H1 (cell line): Measurements from ENCODE around the gene PLEKHH2. TPM values are rescaled to one million over a fixed set of nuclear protein-coding genes. Genes with fewer than 3 reads are reported as not detected.

Experiments
- CTCF ChIA-PET: fragments of 300-600 bp; sonication (Branson Sonifier 250); formaldehyde crosslinking; loops from one replicate; lab custom pipeline; 2021; ENCODE audit not compliant: partially characterized antibody; lab: Charles Lee
- POLR2A ChIA-PET: fragments of 300-600 bp; sonication (Branson Sonifier 250); formaldehyde crosslinking; loops from one replicate; lab custom pipeline; 2021; ENCODE audit warnings: inconsistent platforms; ENCODE audit not compliant: partially characterized antibody; lab: Charles Lee
- DNase-seq, 2 experiments: peaks; one replicate each; pipeline versions ENCODE4 v3.0.0 to v3.0.0-alpha.2; 2010 to 2022; ENCODE audit warnings: low spot score in 2 of 2, low read depth in 1 of 2, mixed read lengths in 1 of 2
- FAIRE-seq: peaks from 2 replicates; lab custom pipeline; 2011; peaks lifted over from hg19 to GRCh38; lab: Jason Lieb, UNC
- H2AFZ ChIP-seq: 2 replicates; pipeline ENCODE4 v1.8.1; 2012; ENCODE audit warnings: low read length, inconsistent platforms
- H2AK5ac ChIP-seq: 2 replicates; pipeline ENCODE4 v1.6.1; 2013; ENCODE audit warnings: low read depth, low read length
- H2BK120ac ChIP-seq: replicated peaks from 2 replicates; pipeline ENCODE3; 2013; ENCODE audit warnings: low read depth, low read length, inconsistent platforms
- H2BK12ac ChIP-seq: 2 replicates; pipeline ENCODE4 v1.6.1; 2013; ENCODE audit warnings: low read depth, low read length
- H2BK15ac ChIP-seq: 2 replicates; pipeline ENCODE4 v1.6.1; 2013; ENCODE audit warnings: low read length
- H2BK20ac ChIP-seq: 2 replicates; pipeline ENCODE4 v1.6.1; 2013; ENCODE audit warnings: low read length
- H2BK5ac ChIP-seq: 2 replicates; pipeline ENCODE4 v1.6.1; 2013; ENCODE audit warnings: low read depth, low read length
- H3K14ac ChIP-seq: 2 replicates; pipeline ENCODE4 v1.6.1; 2013; ENCODE audit warnings: inconsistent platforms; ENCODE audit not compliant: insufficient read length
- H3K18ac ChIP-seq: 2 replicates; pipeline ENCODE4 v1.6.1; 2013; ENCODE audit warnings: low read length; ENCODE audit errors: extremely low read depth
- H3K23ac ChIP-seq: 2 replicates; pipeline ENCODE4 v1.6.1; 2013; ENCODE audit warnings: inconsistent platforms; ENCODE audit not compliant: insufficient read length
- H3K23me2 ChIP-seq: 2 replicates; pipeline ENCODE4 v1.6.1; 2013; ENCODE audit warnings: low read depth, low read length
- H3K27ac ChIP-seq: 2 replicates; pipeline ENCODE4 v1.6.1; 2011; ENCODE audit warnings: low read depth, low read length, inconsistent platforms
- H3K27me3 ChIP-seq, 4 experiments: replicated peaks in 1 of 4; 1 replicate in 1 of 4; 2 replicates in 3 of 4; pipeline versions ENCODE4 v1.6.1 to v1.8.1; 2011 to 2013; ENCODE audit warnings: low read length in 3 of 4, mild to moderate bottlenecking in 3 of 4, inconsistent platforms in 2 of 4, mixed read lengths in 2 of 4, moderate library complexity in 1 of 4; ENCODE audit not compliant: control insufficient read depth in 3 of 4, insufficient read depth in 3 of 4; ENCODE audit errors: extremely low read depth in 1 of 4
- H3K36me3 ChIP-seq, 4 experiments: 2 replicates each; pipeline versions ENCODE4 v1.6.1 to v1.8.1; 2011 to 2013; ENCODE audit warnings: mild to moderate bottlenecking in 4 of 4, low read length in 3 of 4, moderate library complexity in 2 of 4, control low read depth in 1 of 4, inconsistent platforms in 1 of 4; ENCODE audit not compliant: insufficient read depth in 4 of 4, control insufficient read depth in 2 of 4
- H3K4ac ChIP-seq: replicated peaks from 2 replicates; pipeline ENCODE3; 2013; ENCODE audit warnings: low read length, low read depth, mixed read lengths, inconsistent platforms; ENCODE audit not compliant: insufficient read length
- H3K4me1 ChIP-seq, 4 experiments: replicated peaks in 1 of 4; 1 replicate in 1 of 4; 2 replicates in 3 of 4; pipeline versions ENCODE4 v1.6.1 to v1.8.1; 2011 to 2013; ENCODE audit warnings: low read length in 3 of 4, inconsistent platforms in 2 of 4, mixed read lengths in 1 of 4; ENCODE audit not compliant: insufficient read depth in 4 of 4, control insufficient read depth in 3 of 4
- H3K4me2 ChIP-seq, 2 experiments: 2 replicates each; pipeline versions ENCODE4 v1.6.1 to v1.8.1; 2011 to 2013; ENCODE audit warnings: low read depth in 2 of 2, low read length in 2 of 2, control low read depth in 1 of 2, inconsistent platforms in 1 of 2, mild to moderate bottlenecking in 1 of 2; ENCODE audit not compliant: insufficient read depth in 1 of 2
- H3K4me3 ChIP-seq, 4 experiments: fragments of 200-600, 300-600 bp in 1 of 4; sonication (generic), shearing (Covaris generic), sonication (Bioruptor Twin) in 1 of 4; 2 replicates each; pipeline versions ENCODE4 v1.5.1 to v1.8.1; 2011 to 2016; ENCODE audit warnings: low read length in 4 of 4, low read depth in 3 of 4, control low read depth in 2 of 4, inconsistent platforms in 2 of 4, mild to moderate bottlenecking in 2 of 4, mixed read lengths in 1 of 4, moderate library complexity in 1 of 4; ENCODE audit not compliant: insufficient read depth in 2 of 4; ENCODE audit errors: extremely low read depth in 1 of 4
- H3K56ac ChIP-seq: replicated peaks from 2 replicates; pipeline ENCODE3; 2013; ENCODE audit warnings: low read depth, mild to moderate bottlenecking, mixed read lengths, low read length, inconsistent platforms; ENCODE audit not compliant: insufficient read length
- H3K79me1 ChIP-seq: 2 replicates; pipeline ENCODE4 v1.6.1; 2013; ENCODE audit warnings: low read depth, low read length, control low read depth
- H3K79me2 ChIP-seq, 2 experiments: 2 replicates each; pipeline versions ENCODE4 v1.6.1 to v1.8.1; 2012 to 2013; ENCODE audit warnings: low read length in 2 of 2, mild to moderate bottlenecking in 2 of 2, inconsistent platforms in 1 of 2; ENCODE audit not compliant: insufficient read depth in 2 of 2, control insufficient read depth in 1 of 2
- H3K9ac ChIP-seq, 4 experiments: replicated peaks in 1 of 4; 1 replicate in 1 of 4; 2 replicates in 3 of 4; pipeline versions ENCODE4 v1.6.1 to v1.8.1; 2011 to 2013; ENCODE audit warnings: low read depth in 3 of 4, low read length in 3 of 4, control low read depth in 2 of 4, mild to moderate bottlenecking in 2 of 4, moderate library complexity in 2 of 4, inconsistent platforms in 1 of 4; ENCODE audit errors: extremely low read depth in 1 of 4
- H3K9me3 ChIP-seq, 2 experiments: 2 replicates each; pipeline versions ENCODE4 v1.6.1 to v1.8.1; 2012 to 2013; ENCODE audit warnings: mild to moderate bottlenecking in 2 of 2, moderate library complexity in 2 of 2, control low read depth in 1 of 2, inconsistent platforms in 1 of 2, low read depth in 1 of 2, low read length in 1 of 2, mixed read lengths in 1 of 2; ENCODE audit not compliant: insufficient read depth in 2 of 2
- H4K20me1 ChIP-seq, 2 experiments: replicated peaks in 1 of 2; 2 replicates each; pipeline versions ENCODE3 to v1.8.1; 2011 to 2013; ENCODE audit warnings: inconsistent platforms in 2 of 2, low read length in 2 of 2, mild to moderate bottlenecking in 1 of 2; ENCODE audit not compliant: insufficient read depth in 2 of 2, control insufficient read depth in 1 of 2
- H4K5ac ChIP-seq: 2 replicates; pipeline ENCODE4 v1.6.1; 2013; ENCODE audit warnings: low read length, low read depth, mixed read lengths, inconsistent platforms; ENCODE audit not compliant: insufficient read length
- H4K8ac ChIP-seq: 2 replicates; pipeline ENCODE4 v1.8.0; 2013; ENCODE audit warnings: mild to moderate bottlenecking, moderate library complexity, low read length, inconsistent platforms; ENCODE audit not compliant: insufficient read depth; ENCODE audit errors: extremely low read depth
- H4K91ac ChIP-seq: replicated peaks from 2 replicates; pipeline ENCODE3; 2013; ENCODE audit warnings: low read length, mixed read lengths, inconsistent platforms; ENCODE audit not compliant: insufficient read length
- CEBPB ChIP-seq: IDR thresholded peaks from 2 replicates; pipeline ENCODE4 v1.6.1; 2012; ENCODE audit warnings: low read depth, low read length
- CREB1 ChIP-seq: IDR thresholded peaks from 2 replicates; pipeline ENCODE4 v1.6.1; 2012; ENCODE audit warnings: inconsistent platforms
- CTBP2 ChIP-seq: IDR thresholded peaks from 2 replicates; pipeline ENCODE4 v1.7.0; 2011; ENCODE audit warnings: borderline replicate concordance, mild to moderate bottlenecking, moderate library complexity, mixed read lengths, low read length; ENCODE audit not compliant: insufficient read depth, insufficient read length
- FOSL1 ChIP-seq: IDR thresholded peaks from 2 replicates; pipeline ENCODE4 v1.6.1; 2011; ENCODE audit warnings: mild to moderate bottlenecking, low read depth, low read length, moderate library complexity; ENCODE audit not compliant: insufficient read depth
- JUND ChIP-seq: IDR thresholded peaks from 2 replicates; pipeline ENCODE4 v1.6.1; 2011; ENCODE audit warnings: mild to moderate bottlenecking, improper control_type of control experiment, low read length
- KDM5A ChIP-seq: fragments of 200-600 bp; IDR thresholded peaks from 2 replicates; pipeline ENCODE4 v1.7.1; 2012; ENCODE audit warnings: mild to moderate bottlenecking, low read length, inconsistent platforms, mixed read lengths
- NRF1 ChIP-seq: IDR thresholded peaks from 2 replicates; pipeline ENCODE4 v1.6.1; 2011; ENCODE audit warnings: mild to moderate bottlenecking, low read depth, low read length, improper control_type of control experiment
- POLR2A ChIP-seq, 2 experiments: IDR thresholded peaks; 1 replicate in 1 of 2; 2 replicates in 1 of 2; pipeline ENCODE4 v1.6.1; 2011; ENCODE audit warnings: low read depth in 2 of 2, low read length in 2 of 2, mild to moderate bottlenecking in 2 of 2; ENCODE audit errors: control extremely low read depth in 1 of 2
- RBBP5 ChIP-seq: IDR thresholded peaks from 2 replicates; pipeline ENCODE4 v1.7.1; 2012; ENCODE audit warnings: low read depth, mild to moderate bottlenecking, inconsistent platforms, low read length, moderate library complexity, borderline replicate concordance
- SP2 ChIP-seq: IDR thresholded peaks from 2 replicates; pipeline ENCODE4 v1.6.1; 2012; ENCODE audit warnings: mild to moderate bottlenecking, low read length, inconsistent platforms
- TBP ChIP-seq: IDR thresholded peaks from 2 replicates; pipeline ENCODE4 v1.6.1; 2011; ENCODE audit warnings: low read depth, low read length, improper control_type of control experiment
- WGBS, 2 experiments: shearing (Covaris generic) in 1 of 2; methylation state at CpG; one replicate each; pipeline versions ENCODE4 v1.1.6 to v1.1.7; 2013 to 2015; ENCODE audit warnings: low lambda C conversion rate in 2 of 2, mixed read lengths in 2 of 2, inconsistent platforms in 1 of 2, low coverage in 1 of 2, missing lambda C conversion rate in 1 of 2; ENCODE audit not compliant: insufficient replicate concordance in 2 of 2, insufficient coverage in 1 of 2, insufficient read length in 1 of 2; ENCODE audit errors: extremely low coverage in 1 of 2, missing lambda C conversion rate in 1 of 2; 5-methylcytosine and 5-hydroxymethylcytosine counted together
- polyA plus RNA-seq, 7 experiments: library from polyadenylated mRNA; depleted of rRNA in 3 of 7; stranded (reverse) in 5 of 7; unstranded in 2 of 7; fragments of >200 nt in 5 of 7; fragments of 200-250 nt in 2 of 7; gene quantifications; 1 replicate in 5 of 7; 2 replicates in 1 of 7; 4 replicates in 1 of 7; pipeline versions ENCODE4 v1.2.1 to v1.2.3, GENCODE V29; 2011 to 2013; ENCODE audit warnings: missing spikeins in 2 of 7, mixed read lengths in 2 of 7
- total RNA-seq: library from RNA; stranded (reverse); fragmentation: NEBNext Ultra II Directional; extraction: Animal tissue kit (Norgen Biotek cat#: 25700); gene quantifications from 2 replicates; pipeline ENCODE4 v1.2.1, GENCODE V29; 2021
- TF ChIP-seq, protein P1 (sequence below): IDR thresholded peaks from 2 replicates; pipeline ENCODE4 v1.6.1; 2012; ENCODE audit warnings: inconsistent platforms
- TF ChIP-seq, protein P2 (sequence below): IDR thresholded peaks from 2 replicates; pipeline ENCODE4 v1.6.1; 2012; ENCODE audit warnings: inconsistent platforms
- TF ChIP-seq, protein P3 (sequence below): IDR thresholded peaks from 2 replicates; pipeline ENCODE4 v1.6.1; 2011; ENCODE audit warnings: low read depth, mild to moderate bottlenecking, low read length; ENCODE audit not compliant: insufficient read depth

The PLEKHH2 gene
- total and polyA plus RNA-seq, 2 of the 8 experiments (the other 6 are each of a cell fraction or from before 2014, with no cell fraction given): 2.2 to 5.0 TPM

DNA sequence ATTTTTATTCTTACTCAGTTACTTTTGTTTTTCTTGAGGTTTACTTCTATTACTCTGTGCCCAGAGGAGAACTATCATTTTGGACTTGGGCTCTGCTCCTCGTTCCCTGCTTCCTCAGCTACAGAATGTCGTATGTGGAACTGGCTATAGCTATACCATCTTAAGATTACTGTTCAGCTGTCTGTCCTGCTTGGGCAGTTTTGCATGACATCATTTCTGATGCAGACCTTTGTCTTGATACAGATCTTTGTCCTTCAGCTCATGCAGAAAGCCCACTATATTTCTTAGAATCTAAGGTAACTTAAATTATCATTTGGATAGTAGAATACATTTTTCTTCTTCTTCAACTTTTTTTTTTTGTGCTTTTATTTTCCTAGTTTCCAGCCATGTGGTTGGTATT is 52.9 kb downstream of the PLEKHH2 start:
- H3K4ac ChIP-seq: no peak overlapping the region
- H3K9ac ChIP-seq: no peak overlapping the region
- H2BK120ac ChIP-seq: no peak overlapping the region
- H4K20me1 ChIP-seq: no peaks in the 10 kb centered on the region
- H3K4me3 ChIP-seq: no peak overlapping the region
- WGBS, 2 experiments: 94% methylated on average over 2 of the region's 2 CpGs; no CpG with 5 or more reads in 1 of the 2 experiments
- no peaks in the 10 kb centered on the region for H3K27me3 ChIP-seq
- H2BK12ac ChIP-seq: no peak overlapping the region
- no peak overlapping the region for H4K5ac ChIP-seq
- H3K27ac ChIP-seq: no peak overlapping the region
- no peak overlapping the region for H3K23ac ChIP-seq
- no peaks in the 10 kb centered on the region for H3K79me2 ChIP-seq
- no peak overlapping the region for H2AK5ac ChIP-seq
- no peaks in the 10 kb centered on the region for H3K23me2 ChIP-seq
- no peak overlapping the region for H2BK20ac ChIP-seq
- H4K8ac ChIP-seq: no peak overlapping the region
- H2BK15ac ChIP-seq: no peak overlapping the region
- no peak overlapping the region for H2BK5ac ChIP-seq
- H3K9me3 ChIP-seq: no peaks in the 10 kb centered on the region
- ChIA-PET CTCF (interaction anchor here (0.6 to 1.1 kb wide), 2 partner anchors 112 to 1841 kb away, joined by 3 read pairs; no protein-coding TSS in a partner anchor), POLR2A (no interaction called here)
- H3K18ac ChIP-seq: no peak overlapping the region
- H3K56ac ChIP-seq: no peak overlapping the region
- no peak overlapping the region for H2AFZ ChIP-seq
- no peak for FAIRE-seq
- no peaks in the 10 kb centered on the region for H3K79me1 ChIP-seq
- no peak for DNase-seq
- no peak overlapping the region for H3K4me2 ChIP-seq
- H3K14ac ChIP-seq: no peak overlapping the region
- H3K4me1 ChIP-seq: no peaks in the 10 kb centered on the region
- no peak overlapping the region for H4K91ac ChIP-seq
- H3K36me3 ChIP-seq: no peaks in the 10 kb centered on the region
- TF ChIP-seq CTBP2 (no peak), CREB1 (no peak), TBP (no peak), KDM5A (no peak), NRF1 (no peak), CEBPB (no peak), SP2 (no peak), POLR2A (IDR thresholded peaks at IDR 0.05; ENCODE audit: control extremely low read depth in 1 of 2, low read depth in 2 of 2, low read length in 2 of 2) (no peak), FOSL1 (no peak), JUND (no peak), RBBP5 (no peak)
- TF ChIP-seq, protein P1, sequence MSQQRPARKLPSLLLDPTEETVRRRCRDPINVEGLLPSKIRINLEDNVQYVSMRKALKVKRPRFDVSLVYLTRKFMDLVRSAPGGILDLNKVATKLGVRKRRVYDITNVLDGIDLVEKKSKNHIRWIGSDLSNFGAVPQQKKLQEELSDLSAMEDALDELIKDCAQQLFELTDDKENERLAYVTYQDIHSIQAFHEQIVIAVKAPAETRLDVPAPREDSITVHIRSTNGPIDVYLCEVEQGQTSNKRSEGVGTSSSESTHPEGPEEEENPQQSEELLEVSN: no peak
- TF ChIP-seq, protein P2, sequence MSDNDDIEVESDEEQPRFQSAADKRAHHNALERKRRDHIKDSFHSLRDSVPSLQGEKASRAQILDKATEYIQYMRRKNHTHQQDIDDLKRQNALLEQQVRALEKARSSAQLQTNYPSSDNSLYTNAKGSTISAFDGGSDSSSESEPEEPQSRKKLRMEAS: no peak
- TF ChIP-seq, protein P3, sequence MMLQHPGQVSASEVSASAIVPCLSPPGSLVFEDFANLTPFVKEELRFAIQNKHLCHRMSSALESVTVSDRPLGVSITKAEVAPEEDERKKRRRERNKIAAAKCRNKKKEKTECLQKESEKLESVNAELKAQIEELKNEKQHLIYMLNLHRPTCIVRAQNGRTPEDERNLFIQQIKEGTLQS: no peak
